Nasal cavity respiratory epithelium epithelial cell of viscerocranial mucosa (primary cell): ENCODE results near the gene ANKRA2. TPM values are rescaled to one million over a fixed set of nuclear protein-coding genes. Genes with fewer than 3 reads are reported as not detected.

Experiments
- total RNA-seq: library from RNA; depleted of rRNA; stranded (reverse); fragments of >200 nt; gene quantifications from 2 replicates; pipeline ENCODE4 v1.2.3, GENCODE V29; 2014

Gene ANKRA2
- 29.7 and 45.8 TPM in 2 replicates for total RNA-seq

GRCh38 chr5:73565139-73565968 is at the start of gene ANKRA2, which contains the start of gene UTP15:
Gene ANKRA2 (minus strand): TSS chr5:73565639. CDS start chr5:73562881, 2,758 bp downstream.
Gene UTP15 (plus strand): TSS chr5:73565743. CDS start chr5:73567345, 1,602 bp downstream.

Other genes with a start within 250 kb of the ANKRA2 start
- 5.2 and 13.0 TPM in 2 replicates for gene FOXD1, start 116.9 kb downstream of the ANKRA2 start, total RNA-seq
- 336 and 355 TPM in 2 replicates for gene BTF3, start 67.2 kb downstream of the ANKRA2 start, total RNA-seq
- 40.0 and 41.1 TPM in 2 replicates for gene UTP15, start 104 bp upstream of the ANKRA2 start, total RNA-seq
- 51.5 and 58.1 TPM in 2 replicates for gene ARHGEF28, start 60.6 kb upstream of the ANKRA2 start, total RNA-seq